ENCODE measurements around the gene RABGAP1L.

DNA sequence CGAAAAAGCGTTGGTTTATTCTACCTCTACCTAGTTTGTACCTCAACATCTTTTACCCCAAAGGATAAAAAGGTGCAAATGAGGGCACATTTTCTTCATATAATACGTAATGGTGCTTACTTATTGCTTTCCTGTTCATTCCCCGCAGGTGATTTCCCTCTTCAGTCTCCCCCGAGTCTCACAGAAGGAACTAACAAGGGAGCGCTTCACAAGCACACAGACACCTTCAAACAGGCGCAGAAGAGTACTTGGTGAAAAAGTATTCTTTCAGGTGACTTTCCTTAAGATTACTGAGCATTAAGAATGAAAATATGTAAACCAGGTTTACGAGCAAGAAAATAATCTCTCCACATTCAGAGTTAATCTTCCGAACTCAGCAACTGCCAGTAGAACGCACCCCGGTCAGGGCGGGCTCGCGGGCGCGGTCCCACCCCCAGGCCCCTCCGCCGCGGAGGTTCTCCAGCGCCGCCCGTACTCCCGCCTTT is 511 bp upstream of the RABGAP1L start:
- TF ChIP-seq YY1 (IDR thresholded peaks at IDR 0.05) = no peak
- TF ChIP-seq, protein P1, sequence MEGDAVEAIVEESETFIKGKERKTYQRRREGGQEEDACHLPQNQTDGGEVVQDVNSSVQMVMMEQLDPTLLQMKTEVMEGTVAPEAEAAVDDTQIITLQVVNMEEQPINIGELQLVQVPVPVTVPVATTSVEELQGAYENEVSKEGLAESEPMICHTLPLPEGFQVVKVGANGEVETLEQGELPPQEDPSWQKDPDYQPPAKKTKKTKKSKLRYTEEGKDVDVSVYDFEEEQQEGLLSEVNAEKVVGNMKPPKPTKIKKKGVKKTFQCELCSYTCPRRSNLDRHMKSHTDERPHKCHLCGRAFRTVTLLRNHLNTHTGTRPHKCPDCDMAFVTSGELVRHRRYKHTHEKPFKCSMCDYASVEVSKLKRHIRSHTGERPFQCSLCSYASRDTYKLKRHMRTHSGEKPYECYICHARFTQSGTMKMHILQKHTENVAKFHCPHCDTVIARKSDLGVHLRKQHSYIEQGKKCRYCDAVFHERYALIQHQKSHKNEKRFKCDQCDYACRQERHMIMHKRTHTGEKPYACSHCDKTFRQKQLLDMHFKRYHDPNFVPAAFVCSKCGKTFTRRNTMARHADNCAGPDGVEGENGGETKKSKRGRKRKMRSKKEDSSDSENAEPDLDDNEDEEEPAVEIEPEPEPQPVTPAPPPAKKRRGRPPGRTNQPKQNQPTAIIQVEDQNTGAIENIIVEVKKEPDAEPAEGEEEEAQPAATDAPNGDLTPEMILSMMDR (IDR thresholded peaks at IDR 0.05; ENCODE audit: low read depth, low read length, missing input control) = no peak

Data from liver (tissue), 2 donors.